SK-N-SH (cell line): ENCODE measurements around the gene ITCH. TPM values are rescaled to one million over a fixed set of nuclear protein-coding genes. Genes with fewer than 3 reads are reported as not detected.

Experiments used
- CTCF ChIA-PET: fragments of 300-600, 350-600 bp; formaldehyde crosslinking; extraction: SDS; loops from one replicate; lab custom pipeline; 2021; lab: Yijun Ruan, JAX
- POLR2A ChIA-PET: fragments of 350-600 bp; sonication (Branson Sonifier 250); formaldehyde crosslinking; extraction: SDS; loops from one replicate; lab custom pipeline; 2020; ENCODE audit warnings: antibody characterized with exemption, inconsistent platforms; lab: Yijun Ruan, JAX
- DNase-seq: peaks from one replicate; pipeline ENCODE4 v3.0.0; 2012
- H2AFZ ChIP-seq: fragments of 200-600 bp; sonication (generic); 2 replicates; pipeline ENCODE4 v1.8.1; 2016; ENCODE audit warnings: antibody characterized with exemption, mild to moderate bottlenecking, low read depth
- H3F3A ChIP-seq: fragments of 200-600 bp; sonication (generic); replicated peaks from 2 replicates; pipeline ENCODE3; 2016; ENCODE audit warnings: antibody characterized with exemption, mild to moderate bottlenecking; ENCODE audit not compliant: insufficient read depth
- H3K27ac ChIP-seq, 2 experiments: fragments of 200-500 bp in 1 of 2; fragments of 200-600 bp in 1 of 2; sonication (Bioruptor generic) in 1 of 2; sonication (generic), shearing (Covaris generic) in 1 of 2; 2 replicates each; pipeline versions ENCODE4 v1.5.1 to v1.6.1; 2014 to 2016; ENCODE audit warnings: low read depth in 2 of 2, inconsistent platforms in 1 of 2, low read length in 1 of 2, mild to moderate bottlenecking in 1 of 2, mixed read lengths in 1 of 2
- H3K27me3 ChIP-seq: fragments of 200-600 bp; sonication (generic), shearing (Covaris generic); 2 replicates; pipeline ENCODE4 v1.6.1; 2016; ENCODE audit warnings: mixed run types; ENCODE audit not compliant: insufficient read depth
- H3K36me3 ChIP-seq, 2 experiments: fragments of 200-500 bp in 1 of 2; fragments of 200-600 bp in 1 of 2; sonication (Bioruptor generic) in 1 of 2; sonication (generic) in 1 of 2; replicated peaks in 1 of 2; 2 replicates each; pipeline versions ENCODE3 to v1.5.1; 2014 to 2016; ENCODE audit warnings: low read length in 1 of 2, mild to moderate bottlenecking in 1 of 2; ENCODE audit not compliant: insufficient read depth in 2 of 2, control insufficient read depth in 1 of 2
- H3K4me1 ChIP-seq, 2 experiments: fragments of 200-500 bp in 1 of 2; fragments of 200-600 bp in 1 of 2; sonication (Bioruptor generic) in 1 of 2; sonication (generic), shearing (Covaris generic) in 1 of 2; 2 replicates each; pipeline versions ENCODE4 v1.5.1 to v1.6.1; 2014 to 2016; ENCODE audit warnings: low read depth in 1 of 2, low read length in 1 of 2, mixed run types in 1 of 2; ENCODE audit not compliant: insufficient read depth in 2 of 2, control insufficient read depth in 1 of 2
- H3K4me2 ChIP-seq: fragments of 200-600 bp; sonication (generic), shearing (Covaris generic); 2 replicates; pipeline ENCODE4 v1.6.1; 2017; ENCODE audit warnings: mixed run types
- H3K4me3 ChIP-seq, 2 experiments: fragments of 200-500 bp in 1 of 2; fragments of 200-600 bp in 1 of 2; sonication (Bioruptor generic) in 1 of 2; sonication (generic), shearing (Covaris generic) in 1 of 2; 2 replicates each; pipeline versions ENCODE4 v1.5.1 to v1.8.1; 2014 to 2016; ENCODE audit warnings: low read depth in 2 of 2, inconsistent platforms in 1 of 2, low read length in 1 of 2, mild to moderate bottlenecking in 1 of 2, mixed read lengths in 1 of 2, moderate library complexity in 1 of 2
- H3K79me2 ChIP-seq: fragments of 200-600 bp; sonication (generic); 2 replicates; pipeline ENCODE4 v1.8.1; 2017; ENCODE audit warnings: mild to moderate bottlenecking; ENCODE audit not compliant: insufficient read depth
- H3K9ac ChIP-seq: fragments of 200-600 bp; sonication (generic); 2 replicates; pipeline ENCODE4 v1.6.1; 2017; ENCODE audit warnings: mixed run types
- H3K9me2 ChIP-seq: fragments of 200-600 bp; sonication (generic); 2 replicates; pipeline ENCODE4 v1.6.1; 2017; ENCODE audit warnings: mixed run types
- H3K9me3 ChIP-seq: fragments of 200-600 bp; sonication (generic); 2 replicates; pipeline ENCODE4 v1.6.1; 2017; ENCODE audit warnings: mixed run types, mild to moderate bottlenecking, moderate library complexity
- H4K20me1 ChIP-seq: fragments of 200-600 bp; sonication (generic); 2 replicates; pipeline ENCODE4 v1.6.1; 2017; ENCODE audit warnings: mild to moderate bottlenecking, mixed run types; ENCODE audit not compliant: insufficient read depth
- FOXM1 ChIP-seq: IDR thresholded peaks from 2 replicates; pipeline ENCODE4 v1.4.0; 2012; ENCODE audit warnings: low read depth, mild to moderate bottlenecking
- JUND ChIP-seq: IDR thresholded peaks from 2 replicates; pipeline ENCODE4 v1.4.0; 2012
- MEF2A ChIP-seq: IDR thresholded peaks from 2 replicates; pipeline ENCODE4 v1.4.0; 2012; ENCODE audit warnings: low read depth, borderline replicate concordance
- MXI1 ChIP-seq: IDR thresholded peaks from 2 replicates; pipeline ENCODE4 v1.6.1; 2012; ENCODE audit warnings: mild to moderate bottlenecking, low read depth, low read length, improper control_type of control experiment
- NFIC ChIP-seq: IDR thresholded peaks from 2 replicates; pipeline ENCODE4 v1.4.0; 2012; ENCODE audit warnings: borderline replicate concordance
- TEAD4 ChIP-seq: IDR thresholded peaks from 2 replicates; pipeline ENCODE4 v1.4.0; 2012; ENCODE audit warnings: mild to moderate bottlenecking, borderline replicate concordance; ENCODE audit not compliant: insufficient read depth
- WGBS: methylation state at CpG from one replicate; pipeline ENCODE4 v1.1.6; 2017; ENCODE audit warnings: low lambda C conversion rate; 5-methylcytosine and 5-hydroxymethylcytosine counted together
- polyA plus RNA-seq, 3 experiments: library from polyadenylated mRNA; depleted of rRNA; stranded (reverse); fragments of >200 nt; gene quantifications; 2 replicates each; pipeline ENCODE4 v1.2.3, GENCODE V29; 2012
- TF ChIP-seq, protein P1 (sequence below): fragments of 150-350 bp; IDR thresholded peaks from 2 replicates; pipeline ENCODE4 v1.6.1; 2016; ENCODE audit warnings: mild to moderate bottlenecking, low read depth, low read length
- TF ChIP-seq, protein P2 (sequence below): IDR thresholded peaks from 2 replicates; pipeline ENCODE4 v1.4.0; 2012; ENCODE audit warnings: low read depth

The ITCH gene
- polyA plus RNA-seq, 1 of the 3 experiments (the other 2 are of a cell fraction), result 3.8 TPM

DNA sequence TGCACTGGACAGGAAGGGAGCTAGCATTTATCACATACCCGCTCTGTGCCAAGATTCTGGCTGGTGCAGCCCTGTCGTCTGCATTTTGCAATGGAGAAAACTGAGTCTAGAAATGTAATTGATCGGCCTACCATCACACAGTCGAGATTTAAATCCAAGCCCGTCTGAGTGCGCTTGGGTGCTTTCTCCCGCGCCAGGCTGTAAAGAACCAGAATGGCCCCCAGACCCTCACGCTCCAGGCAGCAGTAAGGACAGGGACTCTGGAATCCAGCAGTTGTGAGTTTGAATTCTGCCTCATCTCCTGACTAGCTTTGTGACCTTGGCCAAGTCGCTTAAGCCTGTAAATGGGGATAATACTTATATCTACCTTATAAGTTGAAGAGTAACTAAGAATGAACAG is 163.9 kb downstream of the ITCH start (continued):
- TF ChIP-seq, protein P1, sequence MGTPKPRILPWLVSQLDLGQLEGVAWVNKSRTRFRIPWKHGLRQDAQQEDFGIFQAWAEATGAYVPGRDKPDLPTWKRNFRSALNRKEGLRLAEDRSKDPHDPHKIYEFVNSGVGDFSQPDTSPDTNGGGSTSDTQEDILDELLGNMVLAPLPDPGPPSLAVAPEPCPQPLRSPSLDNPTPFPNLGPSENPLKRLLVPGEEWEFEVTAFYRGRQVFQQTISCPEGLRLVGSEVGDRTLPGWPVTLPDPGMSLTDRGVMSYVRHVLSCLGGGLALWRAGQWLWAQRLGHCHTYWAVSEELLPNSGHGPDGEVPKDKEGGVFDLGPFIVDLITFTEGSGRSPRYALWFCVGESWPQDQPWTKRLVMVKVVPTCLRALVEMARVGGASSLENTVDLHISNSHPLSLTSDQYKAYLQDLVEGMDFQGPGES, result no peak
- TF ChIP-seq, all 33 proteins: peak for 0

DNA sequence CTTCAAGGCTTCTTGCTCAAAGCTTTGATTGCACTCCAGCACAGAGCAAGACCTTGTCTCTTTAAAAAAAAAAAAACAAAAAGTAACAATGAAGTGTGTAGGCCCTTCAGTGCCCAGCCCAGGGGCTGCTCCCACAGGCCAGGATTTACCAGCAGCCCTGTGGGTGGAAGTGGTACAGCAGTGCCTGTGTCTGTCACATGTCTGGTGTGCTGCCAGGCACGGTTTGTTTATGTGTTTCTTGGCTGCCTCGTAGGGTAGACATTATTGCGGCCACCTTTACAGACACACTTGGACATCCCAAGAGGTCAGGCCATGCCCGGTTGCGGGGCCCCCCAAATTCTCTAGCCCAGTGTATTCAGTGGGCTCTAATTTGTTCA is 165.8 kb downstream of the ITCH start:
- 98% methylated on average over 5 of the region's 5 CpGs for WGBS
- TF ChIP-seq TEAD4 (no peak), MXI1 (no peak)
- peaks cover 58% of the 10 kb centered on the region for H4K20me1 ChIP-seq
- ChIA-PET CTCF (no interaction called here), POLR2A (no interaction called here)
- H3K36me3 ChIP-seq, result peaks cover 50 to 65% of the 10 kb centered on the region in 2 experiments
- H3K27me3 ChIP-seq, result no peaks in the 10 kb centered on the region
- H3K27ac ChIP-seq, result no peak overlapping the region
- H3K4me3 ChIP-seq, result no peak overlapping the region
- no peak overlapping the region for H2AFZ ChIP-seq
- no peaks in the 10 kb centered on the region for H3K9me3 ChIP-seq
- peaks cover 13 to 15% of the 10 kb centered on the region in 2 experiments; a peak in 2 of 4 replicates for H3K4me1 ChIP-seq
- H3K9me2 ChIP-seq, result no peaks in the 10 kb centered on the region
- DNase-seq, result no peak
- H3K79me2 ChIP-seq, result peaks cover 68% of the 10 kb centered on the region
- no peak overlapping the region for H3K9ac ChIP-seq
- no peak overlapping the region for H3K4me2 ChIP-seq
- H3F3A ChIP-seq, result peaks cover 29% of the 10 kb centered on the region

DNA sequence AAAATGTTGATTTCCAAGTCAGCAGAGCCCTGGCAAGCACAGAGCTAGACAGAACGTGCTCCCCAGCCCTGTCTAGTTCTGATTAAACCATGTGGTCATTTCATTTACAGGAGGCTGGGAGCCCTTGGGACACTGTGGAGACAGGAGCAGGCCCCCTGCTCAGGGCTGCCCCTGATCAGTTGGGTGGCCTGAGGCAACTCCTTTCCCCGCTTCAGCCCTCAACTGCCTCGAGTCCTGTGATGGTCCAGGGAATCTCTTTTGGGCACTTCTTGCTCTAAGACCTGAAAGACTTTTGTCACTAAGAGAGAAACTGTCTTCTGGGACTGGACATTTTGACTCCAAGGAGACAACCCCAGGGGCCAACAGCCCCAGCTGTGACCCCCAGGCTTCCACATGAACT is 166.7 kb downstream of the ITCH start:
- Histone ChIP-seq H3K4me3 (no peak overlapping the region), H3K4me1 (peaks cover 13 to 15% of the 10 kb centered on the region in 2 experiments; a peak in 2 of 4 replicates), H3K27ac (no peak overlapping the region), H3K36me3 (peaks cover 56 to 73% of the 10 kb centered on the region in 2 experiments), H3F3A (peaks cover 22% of the 10 kb centered on the region), H3K79me2 (peaks cover 59% of the 10 kb centered on the region), H4K20me1 (peaks cover 49% of the 10 kb centered on the region), H3K27me3 (no peaks in the 10 kb centered on the region), H3K9me3 (no peaks in the 10 kb centered on the region), H3K4me2 (no peak overlapping the region), H2AFZ (no peak overlapping the region), H3K9me2 (no peaks in the 10 kb centered on the region), H3K9ac (no peak overlapping the region)
- WGBS, result 86% methylated on average over 3 of the region's 3 CpGs
- DNase-seq, result no peak
- TF ChIP-seq JUND, result no peak
- CTCF ChIA-PET, result interaction anchor here (0.8 to 1.6 kb wide), 2 partner anchors 9 to 216 kb away, joined by 3 to 6 read pairs; no protein-coding TSS in a partner anchor
- POLR2A ChIA-PET, result no interaction called here

DNA sequence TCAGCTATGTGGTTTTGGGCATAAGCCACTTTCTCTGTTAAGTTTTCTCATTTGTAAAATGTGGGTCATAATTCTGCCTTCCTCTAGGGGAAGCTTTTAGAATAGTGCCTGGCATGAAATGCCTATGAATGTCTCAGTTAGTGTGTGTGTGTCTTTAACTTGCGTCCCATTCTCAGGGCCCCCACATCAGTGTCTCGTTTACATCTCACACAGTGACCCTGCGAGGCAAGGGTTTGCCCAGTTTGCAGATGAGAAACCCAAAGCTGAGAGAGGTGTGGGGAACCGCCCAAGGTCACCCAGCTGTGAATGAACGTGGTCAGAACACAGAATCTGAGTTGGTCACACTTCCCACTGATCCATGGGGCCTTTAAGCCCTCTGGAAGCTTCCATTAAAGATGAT is 167.3 kb downstream of the ITCH start:
- Histone ChIP-seq H3K4me1 (peaks cover 10 to 12% of the 10 kb centered on the region in 2 experiments; a peak in 2 of 4 replicates), H3K9me3 (no peaks in the 10 kb centered on the region), H3K27ac (no peak overlapping the region), H3K4me3 (no peak overlapping the region), H2AFZ (no peak overlapping the region), H3K27me3 (no peaks in the 10 kb centered on the region), H3K79me2 (peaks cover 53% of the 10 kb centered on the region), H3K4me2 (no peak overlapping the region), H3K36me3 (peaks cover 62 to 79% of the 10 kb centered on the region in 2 experiments), H3K9ac (no peak overlapping the region), H3K9me2 (no peaks in the 10 kb centered on the region), H4K20me1 (peaks cover 43% of the 10 kb centered on the region), H3F3A (peaks cover 16% of the 10 kb centered on the region)
- TF ChIP-seq FOXM1 (no peak), MEF2A (no peak), NFIC (no peak)
- TF ChIP-seq, protein P2, sequence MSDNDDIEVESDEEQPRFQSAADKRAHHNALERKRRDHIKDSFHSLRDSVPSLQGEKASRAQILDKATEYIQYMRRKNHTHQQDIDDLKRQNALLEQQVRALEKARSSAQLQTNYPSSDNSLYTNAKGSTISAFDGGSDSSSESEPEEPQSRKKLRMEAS, result no peak
- 92% methylated on average over 5 of the region's 5 CpGs for WGBS
- DNase-seq, result no peak
- ChIA-PET CTCF (interaction anchor here (0.8 to 2.1 kb wide), 4 partner anchors 8 to 218 kb away, joined by 3 to 11 read pairs (median 6); no protein-coding TSS in a partner anchor), POLR2A (no interaction called here)
